CD4-positive, alpha-beta T cell treated with Interleukin-17A for 1 hour (primary cell): ENCODE results near the gene CDH9.

ENCODE experiments used
- DNase-seq: peaks from one replicate; pipeline ENCODE4 v3.0.0-alpha.2; 2020

CDH9 gene

GRCh38 chr5:27038476-27038875 is at the start of gene CDH9:
TSS of gene CDH9 (minus strand) at chr5:27038586. CDS start at chr5:26988333, 50,253 bp downstream.
- no peak for DNase-seq

- DNase-seq: no peak
Measured at GRCh38 chr5:27087747-27088146, 49.4 kb upstream of the CDH9 start.

- no peak for DNase-seq
Measured at GRCh38 chr5:27083449-27084415, 45.3 kb upstream of the CDH9 start.

GRCh38 chr5:27080147-27080546 is 41.8 kb upstream of the CDH9 start:
- DNase-seq: no peak

GRCh38 chr5:27062451-27062850 is 24.1 kb upstream of the CDH9 start:
- DNase-seq: no peak

GRCh38 chr5:27048510-27048909 is 10.1 kb upstream of the CDH9 start:
- no peak for DNase-seq

GRCh38 chr5:27041372-27041771 is 3.0 kb upstream of the CDH9 start:
- no peak for DNase-seq

- no peak for DNase-seq
Measured at GRCh38 chr5:27034565-27034964, 3.8 kb downstream of the CDH9 start.

- no peak for DNase-seq
Measured at GRCh38 chr5:27026801-27027200, 11.6 kb downstream of the CDH9 start.

- no peak for DNase-seq
Measured at GRCh38 chr5:27026063-27026462, 12.3 kb downstream of the CDH9 start.

GRCh38 chr5:27021471-27021870 is 16.9 kb downstream of the CDH9 start:
- DNase-seq: no peak

GRCh38 chr5:27020973-27021372 is 17.4 kb downstream of the CDH9 start:
- no peak for DNase-seq

- DNase-seq: no peak
Measured at GRCh38 chr5:27015758-27016157, 22.6 kb downstream of the CDH9 start.

- no peak for DNase-seq
Measured at GRCh38 chr5:27011274-27011673, 27.1 kb downstream of the CDH9 start.

- no peak for DNase-seq
Measured at GRCh38 chr5:27010646-27011045, 27.7 kb downstream of the CDH9 start.

GRCh38 chr5:27009540-27009915 is 28.9 kb downstream of the CDH9 start:
- DNase-seq: no peak

GRCh38 chr5:27008604-27009539 is 29.5 kb downstream of the CDH9 start:
- no peak for DNase-seq

GRCh38 chr5:27007121-27007520 is 31.3 kb downstream of the CDH9 start:
- DNase-seq: no peak

GRCh38 chr5:26986985-26987384 is 51.4 kb downstream of the CDH9 start:
- no peak for DNase-seq

- no peak for DNase-seq
Measured at GRCh38 chr5:26981750-26982149, 56.6 kb downstream of the CDH9 start.

- DNase-seq: no peak
Measured at GRCh38 chr5:26959290-26959689, 79.1 kb downstream of the CDH9 start.

- DNase-seq: no peak
Measured at GRCh38 chr5:26955161-26955560, 83.2 kb downstream of the CDH9 start.

GRCh38 chr5:26948921-26949320 is 89.5 kb downstream of the CDH9 start:
- DNase-seq: no peak

- no peak for DNase-seq
Measured at GRCh38 chr5:26945901-26946300, 92.5 kb downstream of the CDH9 start.
